LHCN-M2 (cell line): ENCODE data around the gene DNAI1. TPM values are rescaled to one million over a fixed set of nuclear protein-coding genes. Genes with fewer than 3 reads are reported as not detected.
A peak's percentile ranks its signal among the peaks of the same experiment; 100 is the strongest.

Source experiments
- DNase-seq: peaks from one replicate; pipeline ENCODE4 v3.0.0-alpha.2; 2012; ENCODE audit warnings: low read depth
- total RNA-seq: library from RNA; depleted of rRNA; stranded (reverse); fragments of >200 nt; gene quantifications from 2 replicates; pipeline ENCODE4 v1.2.3, GENCODE V29; 2014

The DNAI1 gene
- total RNA-seq, 1 experiment from 2014 or later = not detected

GRCh38 chr9:34541540-34541939 is 82.9 kb downstream of the DNAI1 start:
- DNase-seq = no peak

DNA sequence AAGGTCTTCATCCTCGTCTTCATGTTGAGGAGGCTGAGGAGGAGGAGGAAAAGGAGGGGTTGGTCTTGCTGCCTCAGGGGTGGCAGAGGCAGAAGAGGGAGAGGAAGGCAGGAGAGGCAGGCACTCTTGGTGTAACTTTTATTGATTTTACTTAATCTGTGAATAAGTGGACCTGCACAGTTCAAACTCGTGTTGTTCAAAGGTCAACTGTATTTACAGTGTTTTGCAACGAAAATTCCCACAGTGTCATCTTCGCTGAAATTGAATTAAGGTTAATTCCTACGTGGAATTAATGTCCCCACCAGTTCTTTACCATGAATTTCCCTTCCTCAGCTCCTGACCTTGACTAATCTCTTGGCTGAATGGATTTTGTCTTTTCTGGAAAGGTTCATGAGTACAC is 85.4 kb downstream of the DNAI1 start:
- no peak for DNase-seq

DNA sequence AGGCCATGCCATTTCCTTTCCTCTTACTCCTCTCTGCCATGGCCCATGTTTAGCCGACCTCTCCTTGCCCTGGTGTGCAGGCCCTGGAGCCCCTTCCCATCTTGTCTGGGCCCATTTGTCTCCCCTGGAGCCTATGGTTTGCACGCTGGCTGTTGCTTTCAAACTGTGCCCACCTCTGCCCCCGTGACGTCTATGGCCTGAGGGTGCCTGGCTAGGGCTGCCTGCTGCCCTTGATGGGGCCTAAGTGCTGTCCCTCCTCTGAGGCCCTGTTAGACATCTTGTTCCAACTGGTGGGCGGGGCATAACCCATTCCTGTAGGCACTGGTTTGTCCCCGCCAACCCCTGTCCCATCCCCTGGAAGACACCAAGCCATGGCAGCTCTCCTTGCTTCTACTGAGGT is 86.9 kb downstream of the DNAI1 start:
- DNase-seq = no peak

DNA sequence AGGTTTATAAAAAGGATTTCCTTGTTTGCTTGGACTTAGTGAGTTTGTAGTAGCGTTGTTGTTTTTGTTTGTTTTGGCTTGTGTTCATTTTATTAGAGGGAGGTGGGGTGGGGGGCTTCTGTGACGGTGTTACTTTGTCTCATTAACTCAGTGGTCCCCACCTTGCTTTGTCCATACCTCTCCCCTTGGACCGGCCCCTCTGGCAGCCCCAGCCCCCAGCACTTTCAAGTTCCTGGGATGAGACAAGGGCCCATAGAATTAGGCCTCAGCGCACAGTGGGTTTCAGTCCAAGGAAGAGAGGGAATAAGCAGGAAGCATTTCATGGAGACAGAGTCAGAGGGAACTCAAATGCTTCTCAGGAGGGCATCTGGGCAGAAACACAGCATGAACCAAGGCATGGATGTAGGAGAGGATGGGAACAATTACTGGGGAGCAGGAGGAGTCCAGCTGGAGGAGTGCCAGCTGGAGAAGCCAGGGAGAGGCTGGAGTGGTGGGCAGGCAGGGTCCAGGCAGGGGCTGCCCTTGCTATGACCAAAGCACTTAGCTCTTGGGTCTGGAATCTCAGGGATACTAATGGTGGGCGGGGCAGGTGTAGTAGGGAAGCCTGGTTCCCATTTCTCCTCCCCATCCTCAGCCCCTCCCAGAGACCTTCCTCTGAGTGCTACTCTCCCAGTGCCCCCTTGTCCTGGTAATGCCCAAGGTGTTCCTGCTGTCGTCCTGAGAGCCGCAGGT is 87.7 kb downstream of the DNAI1 start:
- no peak for DNase-seq

- peak; percentile 81 for DNase-seq
Measured at GRCh38 chr9:34546834-34547827, 88.5 kb downstream of the DNAI1 start.

DNA sequence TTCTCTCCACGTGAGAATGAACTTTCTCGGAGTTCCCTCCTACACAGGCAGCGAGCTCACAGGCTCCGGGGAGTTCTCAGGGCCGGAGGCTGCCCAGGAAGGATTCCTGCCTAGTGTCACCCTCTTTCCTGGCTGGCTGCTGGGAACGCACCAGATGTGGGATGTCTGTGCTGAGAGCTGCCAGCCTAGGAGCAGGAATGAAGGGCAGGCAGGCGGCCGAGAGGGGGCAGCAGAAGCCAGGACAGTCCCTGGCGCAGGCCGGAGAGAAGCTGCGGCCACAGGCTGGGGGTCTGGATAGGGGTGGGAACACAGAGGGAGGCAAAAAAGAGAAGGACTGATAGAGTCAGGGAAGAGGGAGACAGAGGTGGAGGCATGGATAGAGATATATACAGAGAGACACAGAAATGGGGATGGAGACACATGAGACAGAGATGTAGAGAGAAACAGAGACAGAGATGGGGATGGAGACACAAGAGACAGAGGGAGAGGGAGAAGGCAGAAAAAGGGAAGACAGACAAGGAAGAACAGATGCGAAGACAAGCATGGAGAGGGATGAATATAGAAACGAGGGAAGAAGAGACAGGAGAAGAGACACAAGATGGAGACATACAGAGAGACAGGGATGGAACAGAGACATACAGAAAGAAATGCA is 89.5 kb downstream of the DNAI1 start:
- peak; percentile 43 for DNase-seq

GRCh38 chr9:34549407-34549732 is 90.8 kb downstream of the DNAI1 start:
- DNase-seq = no peak

GRCh38 chr9:34550016-34550680 is 91.5 kb downstream of the DNAI1 start:
- DNase-seq = no peak

GRCh38 chr9:34550681-34551270 is 92.2 kb downstream of the DNAI1 start:
- no peak for DNase-seq

DNA sequence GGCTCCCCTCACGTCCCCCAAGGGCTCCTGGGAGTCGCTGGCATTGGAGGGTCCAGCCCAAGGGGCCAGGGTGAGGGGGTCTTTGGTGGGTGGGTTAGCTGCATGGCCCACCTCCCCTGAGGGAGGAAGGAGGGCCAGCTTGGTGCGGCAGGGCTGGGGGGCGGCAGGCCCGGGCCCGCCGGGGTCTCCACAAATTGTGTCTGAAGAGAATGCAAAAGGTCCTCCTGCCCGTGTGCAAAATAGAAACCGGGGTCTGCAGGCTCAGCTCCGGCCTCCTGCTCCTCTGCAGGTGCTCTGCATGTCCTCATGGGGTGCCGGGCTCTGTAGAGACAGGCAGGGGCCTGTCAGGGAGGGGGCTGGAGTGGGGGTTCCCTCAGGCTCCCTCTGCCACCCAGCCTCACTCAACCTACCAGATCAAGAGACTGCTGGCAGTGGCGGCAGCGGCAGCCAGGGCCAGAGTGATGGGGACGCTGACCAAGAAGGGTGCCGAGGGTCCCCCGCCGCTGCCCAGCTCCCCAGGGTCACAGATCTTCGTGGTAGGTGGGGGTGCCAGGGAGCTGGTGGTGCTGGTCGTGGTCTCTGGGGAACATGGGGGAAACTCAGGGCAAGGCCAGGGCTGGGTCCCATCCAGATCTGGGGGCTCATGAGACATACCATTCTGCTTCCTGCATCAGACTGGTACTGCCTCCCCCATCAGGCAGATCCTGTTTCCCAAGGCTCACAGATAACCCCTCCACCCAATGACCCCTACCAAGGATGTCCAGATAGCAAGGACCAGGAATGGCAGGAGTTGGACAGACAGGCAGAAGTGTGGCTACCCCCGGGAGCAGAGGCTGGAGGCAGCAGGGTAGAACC is 93.4 kb downstream of the DNAI1 start:
- no peak for DNase-seq

GRCh38 chr9:34552606-34552981 is 94.0 kb downstream of the DNAI1 start:
- no peak for DNase-seq

GRCh38 chr9:34552986-34553385 is 94.4 kb downstream of the DNAI1 start:
- no peak for DNase-seq

GRCh38 chr9:34553511-34554021 is 95.0 kb downstream of the DNAI1 start:
- no peak for DNase-seq

- peak; percentile 24 for DNase-seq
Measured at GRCh38 chr9:34554211-34555001, 95.8 kb downstream of the DNAI1 start.

GRCh38 chr9:34555002-34555348 is 96.4 kb downstream of the DNAI1 start:
- DNase-seq = no peak

DNA sequence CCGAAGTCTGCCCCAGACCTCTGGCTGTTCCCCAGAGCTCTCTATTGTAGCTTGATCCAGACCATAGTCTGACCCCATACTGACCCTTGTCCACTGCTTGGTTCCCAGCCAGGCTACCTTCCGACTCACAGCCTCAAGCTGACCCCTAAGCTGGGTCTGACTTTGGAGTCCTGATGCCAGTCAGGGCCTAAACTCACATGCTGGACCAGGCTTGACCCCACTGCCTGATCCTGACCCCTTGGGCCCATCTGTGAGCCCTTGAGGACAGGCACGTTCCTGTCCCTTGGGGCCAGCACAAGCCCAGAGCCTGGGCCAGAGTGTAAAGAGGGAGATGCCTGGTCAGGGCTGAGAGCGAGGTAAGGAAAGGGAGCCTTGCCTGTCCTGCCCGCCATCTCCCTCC is 96.9 kb downstream of the DNAI1 start:
- no peak for DNase-seq

- DNase-seq = no peak
Measured at GRCh38 chr9:34555936-34556525, 97.4 kb downstream of the DNAI1 start.

GRCh38 chr9:34556949-34557348 is 98.3 kb downstream of the DNAI1 start:
- DNase-seq = no peak
